PC-3 (cell line): ENCODE results near the gene RNF150. TPM values are rescaled to one million over a fixed set of nuclear protein-coding genes. Genes with fewer than 3 reads are reported as not detected.
"Not testable (repeated sequence)": the region's sequence is repeated elsewhere in the genome, so short reads cannot be mapped to it uniquely, and the experiment has no call there.

Experiments
- ATAC-seq: fragments of 200-7000 bp; cut with Tn5 transposase; 2 replicates; pipeline ENCODE4 v1.9.1; 2020; ENCODE audit warnings: mild to moderate bottlenecking, moderate library complexity
- BruUV-seq: library from RNA; stranded (reverse); fragments of 400-500 nt; replicated peaks from 2 replicates; lab custom pipeline; 2021; lab: Mats Ljungman, UMichigan
- CTCF ChIA-PET: fragments of 300-600 bp; sonication (Branson Sonifier 250); formaldehyde crosslinking; loops from one replicate; lab custom pipeline; 2022; ENCODE audit warnings: antibody characterized with exemption; lab: Charles Lee
- POLR2A ChIA-PET: fragments of 300-600 bp; sonication (Branson Sonifier 250); formaldehyde crosslinking; loops from one replicate; lab custom pipeline; 2022; ENCODE audit warnings: antibody characterized with exemption; ENCODE audit not compliant: unreplicated experiment; lab: Charles Lee
- DNase-seq: peaks from one replicate; pipeline ENCODE4 v3.0.0-alpha.2; 2015
- H2AFZ ChIP-seq: fragments of 300-600 bp; sonication (generic); 2 replicates; pipeline ENCODE4 v1.6.0; 2016; ENCODE audit warnings: antibody characterized with exemption, low read length
- H3F3A ChIP-seq: fragments of 300-600 bp; sonication (generic); one replicate; pipeline ENCODE4 v1.6.0; 2017; ENCODE audit warnings: antibody characterized with exemption, low read length, control low read depth, mild to moderate bottlenecking; ENCODE audit not compliant: unreplicated experiment
- H3K27ac ChIP-seq: fragments of 300-600 bp; sonication (generic); 2 replicates; pipeline ENCODE4 v1.5.1; 2016; ENCODE audit warnings: mild to moderate bottlenecking, low read length
- H3K27me3 ChIP-seq: fragments of 300-600 bp; sonication (generic); 2 replicates; pipeline ENCODE4 v1.6.1; 2016; ENCODE audit warnings: low read length, mixed read lengths
- H3K36me3 ChIP-seq: fragments of 300-600 bp; sonication (generic); 2 replicates; pipeline ENCODE4 v1.6.1; 2016; ENCODE audit warnings: low read depth, mixed run types, low read length, mixed read lengths
- H3K4me1 ChIP-seq: fragments of 300-600 bp; sonication (generic); 2 replicates; pipeline ENCODE4 v1.5.1; 2016; ENCODE audit warnings: low read length; ENCODE audit not compliant: insufficient read depth
- H3K4me2 ChIP-seq: fragments of 300-600 bp; sonication (generic); 2 replicates; pipeline ENCODE4 v1.6.0; 2016; ENCODE audit warnings: low read length
- H3K4me3 ChIP-seq: fragments of 300-600 bp; sonication (generic); 2 replicates; pipeline ENCODE4 v1.5.1; 2016; ENCODE audit warnings: mild to moderate bottlenecking, low read length, mixed read lengths
- H3K79me2 ChIP-seq: fragments of 300-600 bp; sonication (generic); 2 replicates; pipeline ENCODE4 v1.6.1; 2017; ENCODE audit warnings: low read length, mixed read lengths
- H3K9ac ChIP-seq: fragments of 300-600 bp; sonication (generic); 2 replicates; pipeline ENCODE4 v1.6.0; 2016; ENCODE audit warnings: mild to moderate bottlenecking, low read length
- H3K9me2 ChIP-seq: fragments of 300-600 bp; sonication (generic); replicated peaks from 2 replicates; pipeline ENCODE4 v1.6.1; 2016; ENCODE audit warnings: mixed run types, low read length, mixed read lengths
- H3K9me3 ChIP-seq: fragments of 300-600 bp; sonication (generic); 2 replicates; pipeline ENCODE4 v1.6.1; 2016; ENCODE audit warnings: low read length, mixed read lengths
- H4K20me1 ChIP-seq: fragments of 300-600 bp; sonication (generic); 2 replicates; pipeline ENCODE4 v1.6.1; 2016; ENCODE audit warnings: low read length, mixed read lengths
- EZH2 ChIP-seq: fragments of 300-600 bp; sonication (generic); IDR thresholded peaks from one replicate; pipeline ENCODE4 v1.6.1; 2017; ENCODE audit warnings: antibody characterized with exemption, mild to moderate bottlenecking, low read length; ENCODE audit not compliant: unreplicated experiment
- EZH2phosphoT487 ChIP-seq: fragments of 300-600 bp; sonication (generic); IDR thresholded peaks from 2 replicates; pipeline ENCODE4 v1.6.1; 2018; ENCODE audit warnings: mild to moderate bottlenecking, antibody characterized with exemption, low read length, borderline replicate concordance
- intact Hi-C: fragments of 100-400 bp; cut with micrococcal nuclease; formaldehyde crosslinking; loops from 2 replicates; pipeline ENCODE4 v1.9.0; 2023
- total RNA-seq: library from RNA; depleted of rRNA; stranded (reverse); fragments of >200 nt; gene quantifications from 2 replicates; pipeline ENCODE4 v1.2.3, GENCODE V29; 2014
- TF ChIP-seq, protein P1 (sequence below): fragments of 300-600 bp; sonication (generic); conservative IDR thresholded peaks from 2 replicates; pipeline ENCODE4 v1.5.1; 2017; ENCODE audit warnings: antibody characterized with exemption, low read depth, mild to moderate bottlenecking, low read length

The RNF150 gene
- total RNA-seq, 1 experiment from 2014 or later: 0.55 TPM

DNA sequence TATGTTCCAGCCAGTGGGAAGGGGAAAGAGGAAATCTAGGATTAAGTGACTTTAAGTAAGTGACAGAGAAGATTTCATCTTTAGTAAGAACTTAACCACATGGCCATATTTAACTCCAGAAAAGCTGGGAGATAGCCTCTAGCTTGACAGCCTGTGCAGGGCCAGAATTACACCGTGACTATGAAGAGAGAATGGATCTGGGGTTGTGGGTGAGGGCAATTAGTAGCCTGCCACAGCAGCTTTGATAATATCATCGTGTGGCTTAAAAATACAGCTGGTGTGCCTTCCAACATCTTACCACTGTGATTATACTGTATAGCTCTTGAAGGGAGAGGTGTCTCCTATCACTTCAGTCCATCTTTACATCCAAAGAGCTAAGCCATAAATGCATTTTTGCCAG is 319.5 kb downstream of the RNF150 start:
- DNase-seq: no peak
- Histone ChIP-seq H3F3A (no peaks in the 10 kb centered on the region), H3K27ac (no peak overlapping the region), H3K4me1 (no peaks in the 10 kb centered on the region), H2AFZ (no peak overlapping the region), H3K4me2 (no peak overlapping the region), H4K20me1 (no peaks in the 10 kb centered on the region), H3K9me2 (no peaks in the 10 kb centered on the region), H3K9ac (no peak overlapping the region), H3K9me3 (no peaks in the 10 kb centered on the region), H3K27me3 (peaks cover 26% of the 10 kb centered on the region), H3K4me3 (no peak overlapping the region), H3K36me3 (no peaks in the 10 kb centered on the region), H3K79me2 (no peaks in the 10 kb centered on the region)
- BruUV-seq: no TSS peak
- ATAC-seq: no peak
- intact Hi-C loops: no loop called here
- ChIA-PET CTCF (no interaction called here), POLR2A (no interaction called here)
- TF ChIP-seq EZH2phosphoT487 (no peak), EZH2 (no peak)
- TF ChIP-seq, protein P1, sequence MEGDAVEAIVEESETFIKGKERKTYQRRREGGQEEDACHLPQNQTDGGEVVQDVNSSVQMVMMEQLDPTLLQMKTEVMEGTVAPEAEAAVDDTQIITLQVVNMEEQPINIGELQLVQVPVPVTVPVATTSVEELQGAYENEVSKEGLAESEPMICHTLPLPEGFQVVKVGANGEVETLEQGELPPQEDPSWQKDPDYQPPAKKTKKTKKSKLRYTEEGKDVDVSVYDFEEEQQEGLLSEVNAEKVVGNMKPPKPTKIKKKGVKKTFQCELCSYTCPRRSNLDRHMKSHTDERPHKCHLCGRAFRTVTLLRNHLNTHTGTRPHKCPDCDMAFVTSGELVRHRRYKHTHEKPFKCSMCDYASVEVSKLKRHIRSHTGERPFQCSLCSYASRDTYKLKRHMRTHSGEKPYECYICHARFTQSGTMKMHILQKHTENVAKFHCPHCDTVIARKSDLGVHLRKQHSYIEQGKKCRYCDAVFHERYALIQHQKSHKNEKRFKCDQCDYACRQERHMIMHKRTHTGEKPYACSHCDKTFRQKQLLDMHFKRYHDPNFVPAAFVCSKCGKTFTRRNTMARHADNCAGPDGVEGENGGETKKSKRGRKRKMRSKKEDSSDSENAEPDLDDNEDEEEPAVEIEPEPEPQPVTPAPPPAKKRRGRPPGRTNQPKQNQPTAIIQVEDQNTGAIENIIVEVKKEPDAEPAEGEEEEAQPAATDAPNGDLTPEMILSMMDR: no peak

DNA sequence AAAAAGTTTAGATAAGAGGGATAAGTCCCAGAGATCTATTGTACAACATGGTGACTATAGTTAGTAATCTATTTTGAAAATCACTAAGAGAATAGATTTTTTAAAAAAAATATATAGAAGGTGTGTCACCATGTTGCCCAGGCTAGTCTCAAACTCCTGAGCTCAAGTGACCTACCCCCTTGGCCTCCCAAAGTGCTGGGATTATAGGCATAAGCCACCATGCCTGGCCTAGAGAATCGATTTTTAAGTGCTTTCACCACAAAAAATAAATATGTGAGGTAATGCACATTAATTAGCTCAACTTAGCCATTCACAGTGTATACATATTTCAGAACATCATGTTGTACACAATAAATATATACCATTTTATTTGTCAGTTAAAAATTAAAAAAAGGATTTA is 320.4 kb downstream of the RNF150 start:
- CTCF ChIA-PET: no interaction called here

DNA sequence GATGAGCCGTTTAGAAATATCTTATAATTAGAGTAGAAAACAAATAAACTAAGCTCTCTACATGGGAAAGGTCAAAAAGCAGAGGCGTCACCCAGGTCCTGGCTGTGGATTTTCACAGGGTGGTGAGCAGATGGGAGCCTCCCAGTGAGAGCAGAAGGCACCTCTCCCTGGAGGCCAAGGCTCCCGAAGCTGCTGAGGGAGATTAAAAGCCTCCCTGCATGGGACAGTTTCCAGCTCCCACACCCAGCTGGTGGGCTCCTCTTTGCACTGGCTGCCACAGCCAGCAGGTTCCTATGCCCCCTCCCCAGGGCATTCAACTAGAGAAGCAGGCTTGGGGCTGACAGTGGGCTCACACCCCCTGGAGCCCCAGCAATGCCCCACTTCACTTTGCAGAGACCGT is 321.8 kb downstream of the RNF150 start:
- no peak overlapping the region for H2AFZ ChIP-seq
- no peak overlapping the region for H3K9ac ChIP-seq
- CTCF ChIA-PET: no interaction called here

More for the DNA sequence above, 320.4 kb downstream of the RNF150 start:
- no peaks in the 10 kb centered on the region for H3K36me3 ChIP-seq
- H3K4me1 ChIP-seq: no peaks in the 10 kb centered on the region
- no peaks in the 10 kb centered on the region for H3F3A ChIP-seq
- intact Hi-C loops: no loop called here
- H3K4me2 ChIP-seq: no peak overlapping the region
- H3K9ac ChIP-seq: no peak overlapping the region
- H3K4me3 ChIP-seq: no peak overlapping the region
- H3K27ac ChIP-seq: no peak overlapping the region
- H3K9me3 ChIP-seq: no peaks in the 10 kb centered on the region
- no peaks in the 10 kb centered on the region for H3K79me2 ChIP-seq
- BruUV-seq: no TSS peak
- TF ChIP-seq EZH2phosphoT487 (no peak), EZH2 (no peak)
- TF ChIP-seq, protein P1: no peak
- H3K27me3 ChIP-seq: peaks cover 28% of the 10 kb centered on the region
- POLR2A ChIA-PET: no interaction called here
- no peak overlapping the region for H2AFZ ChIP-seq
- DNase-seq (no peak), ATAC-seq (no peak)
- no peaks in the 10 kb centered on the region for H3K9me2 ChIP-seq
- H4K20me1 ChIP-seq: no peaks in the 10 kb centered on the region

DNA sequence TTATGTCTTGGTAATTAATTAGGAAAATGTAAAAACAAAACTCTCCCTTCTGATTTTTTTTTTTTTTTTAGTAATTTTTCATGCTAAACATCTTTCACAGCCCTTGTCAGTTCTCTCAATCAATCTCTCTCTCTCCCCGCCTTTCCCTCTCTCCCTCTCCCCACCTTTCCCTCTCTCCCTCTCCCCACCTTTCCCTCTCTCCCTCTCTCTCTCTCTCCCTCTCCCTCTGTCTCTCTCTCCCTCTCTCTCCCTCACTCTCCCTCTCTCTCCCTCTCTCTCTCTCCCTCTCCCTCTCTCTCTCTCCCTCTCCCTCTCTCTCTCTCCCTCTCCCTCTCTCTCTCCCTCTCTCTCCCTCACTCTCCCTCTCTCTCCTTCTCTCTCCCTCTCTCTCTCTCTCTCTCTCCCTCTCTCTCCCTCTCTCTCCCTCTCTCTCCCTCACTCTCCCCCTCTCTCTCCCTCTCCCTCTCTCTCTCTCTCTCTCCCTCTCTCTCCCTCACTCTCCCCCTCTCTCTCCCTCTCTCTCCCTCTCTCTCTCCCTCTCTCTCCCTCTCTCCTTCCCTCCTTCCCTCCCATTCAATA is 322.6 kb downstream of the RNF150 start:
- CTCF ChIA-PET, H3K9ac ChIP-seq, H3K27ac ChIP-seq, H3F3A ChIP-seq, H3K9me2 ChIP-seq, H3K79me2 ChIP-seq, H2AFZ ChIP-seq, intact Hi-C loops, H3K4me2 ChIP-seq, H4K20me1 ChIP-seq, DNase-seq, H3K4me3 ChIP-seq, H3K36me3 ChIP-seq, H3K4me1 ChIP-seq, H3K9me3 ChIP-seq, POLR2A ChIA-PET, BruUV-seq, ATAC-seq: not testable (repeated sequence)
- H3K27me3 ChIP-seq: peaks cover 27% of the 10 kb centered on the region

More for the DNA sequence above, 321.8 kb downstream of the RNF150 start:
- Histone ChIP-seq H3K9me2 (no peaks in the 10 kb centered on the region), H3K9me3 (no peaks in the 10 kb centered on the region), H3F3A (no peaks in the 10 kb centered on the region), H3K36me3 (no peaks in the 10 kb centered on the region), H3K79me2 (no peaks in the 10 kb centered on the region), H3K4me2 (no peak overlapping the region), H3K4me1 (no peaks in the 10 kb centered on the region), H3K27ac (no peak overlapping the region), H4K20me1 (no peaks in the 10 kb centered on the region), H3K27me3 (peaks cover 27% of the 10 kb centered on the region), H3K4me3 (no peak overlapping the region)
- no TSS peak for BruUV-seq
- intact Hi-C loops: no loop called here
- TF ChIP-seq, protein P1: no peak
- TF ChIP-seq EZH2phosphoT487 (no peak), EZH2 (no peak)
- POLR2A ChIA-PET: no interaction called here
- DNase-seq (no peak), ATAC-seq (no peak)
